M059J (cell line): ENCODE results near the gene LRRC49. TPM values are rescaled to one million over a fixed set of nuclear protein-coding genes. Genes with fewer than 3 reads are reported as not detected.
"Not testable (repeated sequence)": the region's sequence is repeated elsewhere in the genome, so short reads cannot be mapped to it uniquely, and the experiment has no call there.

Experiments
- DNase-seq: peaks from one replicate; pipeline ENCODE4 v3.0.0-alpha.2; 2012; ENCODE audit warnings: low read depth
- total RNA-seq: library from RNA; depleted of rRNA; stranded (reverse); fragments of >200 nt; shearing (Covaris generic); gene quantifications from 2 replicates; pipeline ENCODE4 v1.2.3, GENCODE V29; 2014; rRNA removed

Gene LRRC49, protein sequence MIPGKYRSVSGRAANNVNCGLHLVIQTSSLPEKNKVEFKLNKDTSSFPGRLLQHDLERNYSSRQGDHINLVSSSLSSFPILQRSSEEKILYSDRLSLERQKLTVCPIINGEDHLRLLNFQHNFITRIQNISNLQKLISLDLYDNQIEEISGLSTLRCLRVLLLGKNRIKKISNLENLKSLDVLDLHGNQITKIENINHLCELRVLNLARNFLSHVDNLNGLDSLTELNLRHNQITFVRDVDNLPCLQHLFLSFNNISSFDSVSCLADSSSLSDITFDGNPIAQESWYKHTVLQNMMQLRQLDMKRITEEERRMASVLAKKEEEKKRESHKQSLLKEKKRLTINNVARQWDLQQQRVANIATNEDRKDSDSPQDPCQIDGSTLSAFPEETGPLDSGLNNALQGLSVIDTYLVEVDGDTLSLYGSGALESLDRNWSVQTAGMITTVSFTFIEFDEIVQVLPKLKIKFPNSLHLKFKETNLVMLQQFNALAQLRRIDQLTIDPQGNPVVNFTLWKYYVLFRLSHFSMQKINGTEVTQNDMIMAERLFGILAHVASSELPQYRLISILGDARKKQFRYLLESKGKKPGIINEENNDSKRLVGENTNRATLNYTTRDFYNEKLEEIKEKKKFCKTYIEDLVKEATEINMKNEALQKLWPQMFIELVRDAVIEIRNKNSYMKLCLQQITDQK
- total RNA-seq: 6.5 and 8.1 TPM in 2 replicates

- DNase-seq: peak; percentile 99
Measured at GRCh38 chr15:70892002-70892911, at the start of gene LRRC49, which contains the start of gene THAP10. LRRC49 (plus strand) TSS chr15:70892826; CDS start chr15:70892895, 69 bp downstream. THAP10 (minus strand) TSS chr15:70892433; CDS start chr15:70892272, 161 bp downstream.

DNA sequence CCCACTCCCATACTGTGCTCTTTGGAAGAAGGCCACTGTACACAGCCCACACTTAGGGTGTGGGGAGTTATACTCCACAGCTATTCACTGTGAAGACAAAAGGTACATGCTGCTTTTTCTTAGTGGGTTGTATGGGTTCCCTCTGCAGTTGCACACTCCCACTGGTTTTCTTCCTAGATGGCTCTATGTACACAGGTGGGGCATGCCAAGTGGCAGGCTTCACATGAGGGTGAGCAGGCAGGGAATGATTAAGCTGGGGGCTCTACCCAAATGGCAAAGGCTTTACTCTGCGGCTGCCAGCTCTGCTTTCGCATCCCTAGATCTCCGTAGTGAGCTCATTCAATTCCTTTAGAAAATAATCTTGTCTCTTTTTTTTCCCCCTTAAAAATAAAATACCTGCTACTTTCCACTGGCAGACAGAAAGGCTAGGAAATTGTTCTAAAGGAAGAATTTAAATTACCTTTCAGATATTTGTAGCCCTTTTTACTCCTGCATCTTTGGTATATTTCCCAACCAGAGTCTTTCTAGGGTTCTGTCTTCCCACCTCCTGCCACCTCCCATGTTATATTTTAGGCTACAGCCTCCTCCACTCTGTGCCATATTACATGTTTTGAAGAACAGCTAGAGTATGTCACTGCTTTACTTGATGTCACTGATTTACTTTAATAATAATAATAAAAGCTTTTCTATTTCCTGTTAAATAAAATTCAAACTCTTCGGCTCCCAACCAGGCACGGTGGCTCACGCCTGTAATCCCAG lies 46.8 kb upstream of the LRRC49 start:
- no peak for DNase-seq

GRCh38 chr15:70851889-70852288 lies 40.7 kb upstream of the LRRC49 start:
- no peak for DNase-seq

DNA sequence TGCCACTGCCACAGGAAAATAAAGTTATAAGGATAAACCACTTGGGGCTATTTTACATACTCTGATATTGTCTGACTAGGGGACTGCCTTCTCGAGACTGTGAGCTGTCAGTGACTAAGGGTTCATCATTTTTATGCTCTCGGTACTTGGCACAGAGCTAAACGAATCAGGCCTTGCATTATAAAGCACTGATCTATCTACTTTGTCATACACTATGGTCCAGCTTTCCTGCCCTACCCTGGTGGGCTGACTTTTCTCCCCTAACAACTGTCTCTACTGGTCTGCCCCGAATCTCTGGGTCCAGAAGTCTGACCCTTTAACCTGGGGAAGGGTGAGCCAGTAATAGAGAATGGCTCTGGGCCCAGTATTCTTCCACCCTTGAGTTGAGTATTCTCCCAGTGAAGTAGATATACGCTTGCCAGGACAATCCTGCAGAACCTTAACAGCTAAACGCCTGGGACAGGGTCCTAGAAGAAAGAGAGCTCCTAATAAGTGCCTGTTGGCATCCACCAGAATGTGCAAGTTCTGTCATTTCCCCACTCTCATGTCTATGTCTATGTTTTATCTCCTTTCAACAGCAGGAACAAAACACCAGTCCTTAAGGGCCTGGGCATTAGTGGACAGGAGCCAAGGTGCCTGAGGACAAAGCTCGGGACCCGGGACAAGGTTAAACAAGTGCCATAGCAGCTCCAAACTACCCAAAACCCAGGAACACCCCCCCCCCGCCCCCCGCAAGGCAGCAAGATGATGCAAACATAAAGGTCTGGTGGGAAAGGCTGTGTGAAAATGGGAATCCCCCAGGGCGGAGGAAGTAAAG lies 39.9 kb upstream of the LRRC49 start:
- peak; percentile 78 for DNase-seq

DNA sequence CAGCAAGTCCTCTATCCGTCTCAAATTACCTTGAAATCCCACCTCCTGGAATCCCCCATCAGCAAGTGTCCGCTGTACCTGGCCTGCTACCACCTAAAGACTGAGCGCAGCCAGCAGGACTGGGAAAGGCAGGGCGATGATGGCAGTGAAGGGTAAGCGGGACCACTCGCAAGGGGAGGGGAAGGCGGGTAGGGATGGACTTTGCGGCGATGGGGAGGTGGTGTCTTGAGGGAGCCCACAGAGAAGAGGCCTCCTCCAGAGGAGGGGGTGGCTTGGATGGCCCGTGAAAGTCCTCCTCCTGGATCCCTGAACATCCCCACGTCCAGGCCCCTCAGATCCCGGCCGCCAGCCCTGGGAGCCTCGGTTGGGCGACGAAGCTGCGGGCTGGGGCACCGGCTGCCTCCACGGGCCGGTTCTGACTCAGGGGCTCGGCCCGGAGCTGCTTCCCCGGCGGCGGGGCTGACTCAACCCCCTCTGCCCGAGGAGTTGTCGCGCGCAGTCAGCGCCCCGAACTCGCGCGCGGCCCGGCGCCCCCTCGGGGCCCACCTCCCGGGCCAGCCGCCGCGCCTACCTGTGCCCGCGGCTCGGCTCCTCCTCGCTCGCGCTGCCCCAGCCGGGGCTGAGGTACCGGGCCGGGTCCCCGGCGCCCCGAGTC lies 39.2 kb upstream of the LRRC49 start:
- peak; percentile 62 for DNase-seq

GRCh38 chr15:70853973-70854665 lies 38.5 kb upstream of the LRRC49 start, which contains the start of gene LARP6:
LARP6 (minus strand) TSS chr15:70854157; CDS start chr15:70854088, 69 bp downstream.
- peak; percentile 47 for DNase-seq

DNA sequence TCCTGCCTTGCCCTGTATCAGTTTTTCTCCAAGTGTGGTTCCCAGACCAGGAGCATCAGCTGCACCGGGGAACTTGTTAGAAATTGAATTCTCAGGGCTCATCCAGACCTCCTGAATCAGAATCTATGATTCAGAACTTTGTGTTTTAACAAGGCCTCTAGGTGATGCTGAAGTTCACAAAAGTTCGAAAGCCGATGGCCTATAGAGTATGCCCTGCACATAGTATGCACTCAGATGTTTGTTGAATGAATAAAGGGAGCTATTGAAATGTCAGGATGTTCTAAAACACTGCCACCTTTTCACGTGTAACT lies 38.0 kb upstream of the LRRC49 start:
- DNase-seq: peak; percentile 62

DNA sequence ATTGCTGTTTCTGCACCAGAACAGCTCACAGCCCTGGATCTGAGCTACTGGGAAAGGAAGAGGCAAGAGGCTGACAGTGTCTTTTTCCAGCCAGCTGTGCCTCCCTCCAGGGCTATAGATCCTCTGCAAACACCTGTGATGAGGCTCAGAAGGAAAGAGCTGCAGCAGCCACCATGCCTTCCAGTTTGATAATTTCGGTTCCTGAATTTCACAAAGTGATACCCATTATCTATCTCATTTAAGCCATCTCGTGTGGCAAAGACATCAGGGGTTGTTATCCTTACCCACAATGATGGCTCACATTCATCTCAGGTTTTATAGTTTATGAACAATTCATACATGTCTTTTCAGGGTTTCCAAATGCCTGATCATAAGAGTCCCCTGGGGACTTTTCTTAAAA lies 36.9 kb upstream of the LRRC49 start:
- no peak for DNase-seq

GRCh38 chr15:70856177-70856883 lies 36.3 kb upstream of the LRRC49 start:
- DNase-seq: peak; percentile 25

GRCh38 chr15:70856884-70857561 lies 35.6 kb upstream of the LRRC49 start:
- DNase-seq: peak; percentile 95

- DNase-seq: no peak
Measured at GRCh38 chr15:70857562-70858285, 34.9 kb upstream of the LRRC49 start.

DNA sequence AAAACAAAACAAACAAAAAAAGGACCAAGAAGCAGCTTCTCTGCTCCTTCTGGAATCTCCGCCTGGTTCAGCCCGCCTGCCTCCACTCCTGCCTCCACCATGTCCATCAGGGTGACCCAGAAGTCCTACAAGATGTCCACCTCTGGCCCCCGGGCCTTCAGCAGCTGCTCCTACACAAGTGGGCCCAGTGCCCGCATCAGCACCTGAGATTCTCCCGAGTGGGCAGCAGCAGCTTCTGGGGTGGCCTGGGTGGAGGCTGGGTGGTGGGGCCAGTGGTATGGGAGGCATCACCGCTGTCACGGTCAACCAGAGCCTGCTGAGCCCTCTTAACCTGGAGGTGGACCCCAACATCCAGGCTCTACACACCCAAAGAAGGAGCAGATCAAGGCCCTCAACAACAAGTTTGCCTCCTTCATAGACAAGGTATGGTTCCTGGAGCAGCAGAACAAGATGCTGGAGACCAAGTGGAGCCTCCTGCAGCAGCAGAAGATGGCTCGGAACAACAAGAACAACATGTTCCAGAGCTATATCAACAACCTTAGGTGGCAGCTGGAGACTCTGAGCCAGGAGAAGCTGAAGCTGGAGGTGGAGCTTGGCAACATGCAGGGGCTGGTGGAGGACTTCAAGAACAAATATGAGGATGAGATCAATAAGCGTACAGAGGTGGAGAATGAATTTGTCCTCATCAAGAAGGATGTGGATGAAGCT lies 33.9 kb upstream of the LRRC49 start:
- not testable (repeated sequence) for DNase-seq

DNA sequence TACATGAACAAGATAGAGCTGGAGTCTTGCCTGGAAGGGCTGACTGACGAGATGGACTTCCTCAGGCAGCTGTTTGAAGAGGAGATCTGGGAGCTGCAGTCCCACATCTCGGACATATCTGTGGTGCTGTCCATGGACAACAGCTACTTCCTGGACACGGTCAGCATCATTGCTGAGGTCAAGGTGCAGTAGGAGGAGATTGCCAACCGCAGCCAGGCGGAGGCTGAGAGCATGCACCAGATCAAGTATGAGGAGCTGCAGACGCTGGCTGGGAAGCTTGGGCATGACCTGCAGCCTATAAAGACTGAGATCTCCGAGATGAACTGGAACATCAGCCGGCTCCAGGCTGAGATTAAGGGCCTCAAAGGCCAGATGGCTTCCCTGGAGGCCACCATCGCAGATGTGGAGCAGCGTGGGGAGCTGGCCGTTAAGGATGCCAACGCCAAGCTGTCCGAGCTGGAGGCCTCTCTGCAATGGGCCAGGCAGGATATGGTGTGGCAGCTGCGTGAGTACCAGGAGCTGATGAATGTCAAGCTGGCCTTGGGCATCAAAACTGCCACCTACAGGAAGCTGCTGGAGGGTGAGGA lies 33.2 kb upstream of the LRRC49 start:
- DNase-seq: no peak

DNA sequence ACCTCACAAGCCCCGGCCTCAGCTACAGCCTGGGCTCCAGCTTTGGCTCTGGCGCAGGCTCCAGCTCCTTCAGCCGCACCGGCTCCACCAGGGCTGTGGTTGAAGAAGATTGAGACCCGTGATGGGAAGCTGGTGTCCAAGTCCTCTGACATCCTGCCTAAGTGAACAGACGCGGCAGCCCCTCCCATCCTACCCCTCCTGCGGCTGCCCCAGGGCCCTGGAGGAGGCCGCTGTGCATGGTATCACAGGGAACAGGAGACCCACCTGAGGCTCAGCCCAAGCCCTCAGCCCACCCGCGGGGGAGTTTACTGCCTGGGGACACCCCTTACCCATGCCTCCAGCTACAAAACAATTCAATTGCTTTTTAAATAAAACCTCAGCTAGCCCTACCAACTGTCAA lies 32.6 kb upstream of the LRRC49 start:
- no peak for DNase-seq

DNA sequence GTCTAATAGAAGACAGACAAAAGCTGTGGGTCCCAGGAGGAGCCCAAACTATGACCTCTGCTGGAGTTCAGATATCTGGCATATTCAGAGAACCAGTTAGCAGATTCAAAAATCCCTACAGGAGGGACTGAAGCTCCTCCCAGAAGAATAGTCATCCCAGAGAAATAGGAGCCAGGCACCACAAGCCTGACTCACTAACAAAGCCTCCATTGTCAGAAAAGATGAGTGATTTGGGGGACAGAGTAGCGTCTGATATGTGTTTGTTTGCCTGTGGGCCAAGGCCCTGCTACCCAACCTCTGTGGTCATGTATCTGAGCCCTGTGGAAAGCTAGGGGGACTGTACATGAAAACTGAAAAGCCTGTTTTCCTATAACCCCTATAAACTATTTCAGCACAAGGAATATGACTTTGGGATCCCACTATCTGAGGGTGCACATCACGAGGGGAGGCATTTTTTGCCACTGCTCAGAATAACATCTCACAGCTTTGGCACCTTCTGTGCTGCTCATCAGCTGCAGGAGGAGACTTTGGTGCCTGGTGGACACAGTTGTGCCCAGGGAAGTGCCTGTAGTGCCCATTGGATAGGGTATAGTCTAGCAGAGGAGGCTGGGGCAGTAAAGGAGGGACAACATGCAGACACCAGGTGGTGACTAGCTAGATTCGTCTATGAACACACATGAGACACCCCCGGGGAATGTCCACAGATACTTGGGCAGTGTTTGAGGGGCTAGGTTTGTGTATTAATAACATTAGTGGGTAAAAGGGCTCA lies 29.0 kb upstream of the LRRC49 start:
- peak; percentile 93 for DNase-seq
